ENCODE results near the gene FDXR.

- TF ChIP-seq CTCF (IDR thresholded peaks at IDR 0.05) (no peak), ZFX (IDR thresholded peaks at IDR 0.05; ENCODE audit: borderline replicate concordance) (no peak)
These were observed 41.2 kb downstream of the FDXR start for GRCh38 chr17:74831444-74832146.
